GM12891 (cell line): ENCODE data around the gene NFATC1.

Experiments used
- POLR2A ChIP-seq: IDR thresholded peaks from 2 replicates; pipeline ENCODE4 v1.6.1; 2011; ENCODE audit warnings: low read depth, low read length, control low read depth
- POLR2AphosphoS5 ChIP-seq: IDR thresholded peaks from 2 replicates; pipeline ENCODE4 v1.6.1; 2011; ENCODE audit warnings: low read depth, low read length, control low read depth

DNA sequence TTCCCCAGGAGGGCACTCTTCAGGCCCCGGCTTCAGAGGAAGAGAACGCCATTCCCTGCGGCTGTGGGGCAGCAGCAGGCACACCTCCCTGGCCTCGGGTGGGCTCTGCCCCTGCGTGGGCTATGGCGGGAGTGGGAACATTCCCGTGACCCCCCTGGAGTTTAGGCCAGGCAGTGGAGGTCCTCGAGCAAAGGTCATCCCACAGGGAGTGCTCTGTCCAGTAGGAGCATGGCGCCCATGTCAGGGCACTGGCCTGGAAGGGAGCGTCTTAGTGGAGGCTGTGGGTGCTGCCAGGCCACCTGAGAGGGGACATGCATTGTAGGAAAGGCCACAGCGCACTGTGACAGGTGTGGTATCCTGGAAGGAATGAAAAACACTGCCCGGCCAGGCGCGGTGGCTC lies 9.2 kb upstream of the NFATC1 start:
- TF ChIP-seq POLR2A, result no peak
- TF ChIP-seq POLR2AphosphoS5, result no peak
